LNCAP (cell line): Measurements from ENCODE around the gene TUT4.

ENCODE experiments used
- TF ChIP-seq, protein P1 (sequence below): fragments of 450-650 bp; IDR thresholded peaks from 2 replicates; pipeline ENCODE4 v1.5.1; 2017; ENCODE audit warnings: mild to moderate bottlenecking

TUT4 gene

DNA sequence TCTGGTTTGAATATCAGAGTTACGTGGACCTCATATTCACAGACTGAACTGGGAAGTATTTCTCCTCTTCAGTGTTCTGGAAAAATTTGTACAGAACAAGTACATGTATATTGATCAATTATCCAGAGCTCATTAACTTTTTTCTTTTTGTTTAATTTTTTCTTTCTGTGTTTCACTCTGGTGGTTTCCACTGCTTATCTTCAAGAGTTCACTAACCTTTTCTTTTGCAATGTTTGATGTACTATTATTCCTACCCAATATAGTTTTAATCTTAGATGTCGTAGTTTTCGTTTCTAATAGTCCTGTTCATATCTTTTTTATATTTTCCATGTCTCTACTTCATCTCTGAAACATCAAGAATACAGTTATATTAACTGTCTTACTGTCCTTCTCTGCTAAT is 46.5 kb downstream of the TUT4 start:
- TF ChIP-seq, protein P1, sequence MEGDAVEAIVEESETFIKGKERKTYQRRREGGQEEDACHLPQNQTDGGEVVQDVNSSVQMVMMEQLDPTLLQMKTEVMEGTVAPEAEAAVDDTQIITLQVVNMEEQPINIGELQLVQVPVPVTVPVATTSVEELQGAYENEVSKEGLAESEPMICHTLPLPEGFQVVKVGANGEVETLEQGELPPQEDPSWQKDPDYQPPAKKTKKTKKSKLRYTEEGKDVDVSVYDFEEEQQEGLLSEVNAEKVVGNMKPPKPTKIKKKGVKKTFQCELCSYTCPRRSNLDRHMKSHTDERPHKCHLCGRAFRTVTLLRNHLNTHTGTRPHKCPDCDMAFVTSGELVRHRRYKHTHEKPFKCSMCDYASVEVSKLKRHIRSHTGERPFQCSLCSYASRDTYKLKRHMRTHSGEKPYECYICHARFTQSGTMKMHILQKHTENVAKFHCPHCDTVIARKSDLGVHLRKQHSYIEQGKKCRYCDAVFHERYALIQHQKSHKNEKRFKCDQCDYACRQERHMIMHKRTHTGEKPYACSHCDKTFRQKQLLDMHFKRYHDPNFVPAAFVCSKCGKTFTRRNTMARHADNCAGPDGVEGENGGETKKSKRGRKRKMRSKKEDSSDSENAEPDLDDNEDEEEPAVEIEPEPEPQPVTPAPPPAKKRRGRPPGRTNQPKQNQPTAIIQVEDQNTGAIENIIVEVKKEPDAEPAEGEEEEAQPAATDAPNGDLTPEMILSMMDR, result no peak

DNA sequence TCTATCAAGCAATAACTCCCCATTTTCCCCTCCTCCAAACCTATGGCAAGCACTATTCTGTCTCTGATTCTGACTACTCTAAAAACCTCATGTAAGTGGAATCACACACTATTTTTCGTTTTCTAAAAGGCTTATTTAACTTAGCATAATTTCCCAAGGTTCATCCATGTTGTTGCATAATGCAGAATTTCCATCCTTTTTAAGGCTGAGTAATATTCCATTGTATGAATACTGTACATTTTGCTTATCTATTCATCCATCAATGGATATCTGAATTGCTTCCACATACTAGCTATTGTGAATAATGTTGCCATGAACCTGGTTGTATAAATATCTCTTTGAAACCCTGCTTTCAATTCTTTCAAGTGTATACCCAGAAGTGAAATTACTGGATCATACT is 48.2 kb downstream of the TUT4 start:
- TF ChIP-seq, protein P1, result no peak

DNA sequence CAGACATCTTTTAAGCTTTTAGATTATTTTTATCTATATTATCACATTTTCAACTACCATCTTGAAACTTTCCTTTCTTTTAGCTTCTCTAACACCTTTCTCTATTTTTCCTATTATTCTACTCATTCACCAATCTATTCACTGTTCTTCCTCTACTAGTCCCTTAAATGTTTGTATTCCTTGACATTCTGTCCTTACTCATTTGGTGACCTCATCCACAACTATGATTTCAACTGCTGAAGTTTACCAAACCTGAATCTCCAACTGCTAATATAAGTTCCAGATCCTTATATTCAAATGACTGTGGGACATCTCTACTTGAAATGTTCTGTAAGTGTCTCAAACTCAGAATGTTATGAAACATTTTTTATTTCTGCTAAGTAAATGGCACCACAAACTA is 49.2 kb downstream of the TUT4 start:
- TF ChIP-seq, protein P1, result no peak

DNA sequence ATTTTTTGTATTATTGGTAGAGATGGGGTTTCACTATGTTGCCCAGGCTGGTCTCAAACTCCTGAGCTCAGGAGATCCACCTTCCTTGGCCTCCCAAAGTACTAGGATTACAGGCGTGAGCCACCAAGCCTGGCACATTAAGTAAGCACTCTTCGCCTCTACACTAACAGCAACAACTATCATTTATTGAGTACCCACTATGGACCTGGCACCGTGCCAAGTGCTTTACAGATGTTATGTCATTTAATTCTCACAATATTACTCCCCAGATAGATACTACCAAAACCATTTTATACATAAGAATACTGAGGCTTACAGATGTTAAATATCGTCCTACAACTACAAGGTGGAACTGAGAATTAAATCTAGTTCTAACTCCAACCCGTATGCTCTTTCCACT is 50.1 kb downstream of the TUT4 start:
- TF ChIP-seq, protein P1, result no peak

DNA sequence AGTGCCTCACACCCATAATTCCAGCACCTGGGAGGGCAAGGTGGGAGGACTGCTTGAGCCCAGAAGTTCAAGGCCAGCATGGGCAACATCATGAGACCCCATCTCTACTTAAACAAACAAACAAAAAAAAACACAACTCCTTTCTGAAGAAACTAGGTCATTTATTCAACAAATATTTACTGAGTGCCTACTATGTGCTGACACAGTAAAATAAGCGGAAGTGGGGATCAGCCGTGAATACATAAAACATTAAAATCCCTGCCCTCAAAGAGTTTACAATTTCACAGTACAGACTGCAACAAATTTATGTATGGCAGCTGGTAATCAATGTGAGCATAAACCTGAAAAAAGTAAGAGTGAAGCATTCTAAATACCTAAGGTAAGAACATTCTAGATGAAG is 65.3 kb downstream of the TUT4 start:
- TF ChIP-seq, protein P1, result no peak

DNA sequence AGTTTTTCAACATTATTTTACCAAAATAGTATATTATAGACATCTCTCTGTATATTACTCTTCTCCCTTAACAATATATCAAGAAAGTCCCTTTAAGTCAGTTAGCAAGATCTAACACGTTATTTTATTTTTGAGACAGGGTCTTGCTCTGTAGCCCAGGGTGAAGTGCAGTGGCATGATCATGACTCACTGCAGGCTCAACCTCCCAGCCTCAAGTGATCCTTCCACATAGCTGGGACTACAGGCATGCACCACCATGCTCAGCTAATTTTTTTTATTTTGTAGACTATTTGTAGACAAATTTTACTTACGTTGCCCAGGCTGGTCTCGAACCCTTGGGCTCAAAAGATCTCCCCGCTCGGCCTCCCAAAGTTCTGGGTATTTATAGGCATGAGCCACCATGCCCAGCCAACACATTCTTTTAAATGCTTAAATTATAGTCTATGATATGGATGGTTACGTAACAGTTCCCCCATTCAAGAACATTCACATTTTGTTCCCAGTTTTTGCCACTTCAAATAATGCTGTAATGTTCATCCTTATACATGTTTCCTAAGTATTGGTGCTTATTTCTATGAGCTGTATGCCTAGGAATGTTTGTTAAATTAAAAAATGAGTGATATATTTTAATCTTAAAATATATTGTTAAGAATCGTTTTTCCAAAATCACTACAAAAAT is 70.4 kb downstream of the TUT4 start:
- TF ChIP-seq, protein P1, result no peak

DNA sequence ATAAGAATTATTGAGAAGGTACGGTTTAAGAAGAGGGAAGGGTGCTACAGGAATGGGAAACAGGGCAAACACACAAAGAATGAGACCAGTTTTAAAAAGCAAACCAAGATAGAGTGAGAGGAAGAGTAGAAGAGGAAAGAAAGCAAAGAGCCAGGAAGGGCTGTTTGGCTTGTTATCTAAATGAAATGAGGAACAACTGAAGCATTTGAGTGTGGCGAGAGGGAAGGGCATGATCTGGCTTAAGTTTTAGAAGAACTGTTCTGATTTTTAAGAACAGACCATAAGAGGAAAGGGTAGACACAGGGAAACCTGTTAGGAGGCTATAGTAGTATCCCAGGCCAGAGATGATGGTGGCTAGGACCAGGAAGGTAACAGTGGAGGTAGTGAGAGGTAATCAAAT is 73.8 kb downstream of the TUT4 start:
- TF ChIP-seq, protein P1, result no peak

DNA sequence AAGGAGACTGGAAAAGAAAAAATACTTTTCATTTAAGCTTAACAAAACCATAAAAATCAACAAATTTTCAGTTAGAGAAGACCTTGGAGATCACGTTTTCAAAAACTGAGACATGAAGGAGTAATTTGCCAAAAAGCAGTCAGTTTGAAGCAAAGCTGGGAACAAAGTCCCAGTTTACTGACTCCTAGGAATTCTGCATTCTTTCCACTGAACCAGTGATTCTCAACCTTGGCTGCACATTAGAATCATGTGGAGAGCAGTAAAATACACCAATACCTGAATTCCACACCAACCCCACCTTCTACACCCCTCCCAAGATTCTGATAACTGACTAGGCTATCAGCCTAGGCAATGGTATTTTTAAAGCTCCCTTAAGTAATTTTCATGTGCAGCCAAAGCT is 75.0 kb downstream of the TUT4 start:
- TF ChIP-seq, protein P1, result no peak
